ENCODE results near the gene PIM3.

- TF ChIP-seq, protein P1, sequence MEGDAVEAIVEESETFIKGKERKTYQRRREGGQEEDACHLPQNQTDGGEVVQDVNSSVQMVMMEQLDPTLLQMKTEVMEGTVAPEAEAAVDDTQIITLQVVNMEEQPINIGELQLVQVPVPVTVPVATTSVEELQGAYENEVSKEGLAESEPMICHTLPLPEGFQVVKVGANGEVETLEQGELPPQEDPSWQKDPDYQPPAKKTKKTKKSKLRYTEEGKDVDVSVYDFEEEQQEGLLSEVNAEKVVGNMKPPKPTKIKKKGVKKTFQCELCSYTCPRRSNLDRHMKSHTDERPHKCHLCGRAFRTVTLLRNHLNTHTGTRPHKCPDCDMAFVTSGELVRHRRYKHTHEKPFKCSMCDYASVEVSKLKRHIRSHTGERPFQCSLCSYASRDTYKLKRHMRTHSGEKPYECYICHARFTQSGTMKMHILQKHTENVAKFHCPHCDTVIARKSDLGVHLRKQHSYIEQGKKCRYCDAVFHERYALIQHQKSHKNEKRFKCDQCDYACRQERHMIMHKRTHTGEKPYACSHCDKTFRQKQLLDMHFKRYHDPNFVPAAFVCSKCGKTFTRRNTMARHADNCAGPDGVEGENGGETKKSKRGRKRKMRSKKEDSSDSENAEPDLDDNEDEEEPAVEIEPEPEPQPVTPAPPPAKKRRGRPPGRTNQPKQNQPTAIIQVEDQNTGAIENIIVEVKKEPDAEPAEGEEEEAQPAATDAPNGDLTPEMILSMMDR (IDR thresholded peaks at IDR 0.05) = no peak
- TF ChIP-seq POLR2AphosphoS5 (IDR thresholded peaks at IDR 0.05; ENCODE audit: low read depth, low read length) = no peak
- no peak for TF ChIP-seq REST (IDR thresholded peaks at IDR 0.05; ENCODE audit: insufficient read depth in 1 of 2, low read depth in 2 of 2, low read length in 1 of 2)
Observed at GRCh38 chr22:49922926-49923325, 37.6 kb upstream of the PIM3 start.
